Dermis microvascular lymphatic vessel endothelial cell (primary cell): ENCODE measurements around the gene SLC6A8. TPM values are rescaled to one million over a fixed set of nuclear protein-coding genes. Genes with fewer than 3 reads are reported as not detected.

ENCODE experiments used
- DNase-seq, 2 donors: peaks; one replicate each; pipeline versions ENCODE4 v3.0.0 to v3.0.0-alpha.2; 2010; ENCODE audit warnings: low read depth in 2 of 2
- total RNA-seq: library from RNA; depleted of rRNA; stranded (reverse); fragments of >200 nt; gene quantifications from 2 replicates; pipeline ENCODE4 v1.2.1, GENCODE V29; 2014

The SLC6A8 gene
- 5.5 and 5.9 TPM in 2 replicates for total RNA-seq

DNA sequence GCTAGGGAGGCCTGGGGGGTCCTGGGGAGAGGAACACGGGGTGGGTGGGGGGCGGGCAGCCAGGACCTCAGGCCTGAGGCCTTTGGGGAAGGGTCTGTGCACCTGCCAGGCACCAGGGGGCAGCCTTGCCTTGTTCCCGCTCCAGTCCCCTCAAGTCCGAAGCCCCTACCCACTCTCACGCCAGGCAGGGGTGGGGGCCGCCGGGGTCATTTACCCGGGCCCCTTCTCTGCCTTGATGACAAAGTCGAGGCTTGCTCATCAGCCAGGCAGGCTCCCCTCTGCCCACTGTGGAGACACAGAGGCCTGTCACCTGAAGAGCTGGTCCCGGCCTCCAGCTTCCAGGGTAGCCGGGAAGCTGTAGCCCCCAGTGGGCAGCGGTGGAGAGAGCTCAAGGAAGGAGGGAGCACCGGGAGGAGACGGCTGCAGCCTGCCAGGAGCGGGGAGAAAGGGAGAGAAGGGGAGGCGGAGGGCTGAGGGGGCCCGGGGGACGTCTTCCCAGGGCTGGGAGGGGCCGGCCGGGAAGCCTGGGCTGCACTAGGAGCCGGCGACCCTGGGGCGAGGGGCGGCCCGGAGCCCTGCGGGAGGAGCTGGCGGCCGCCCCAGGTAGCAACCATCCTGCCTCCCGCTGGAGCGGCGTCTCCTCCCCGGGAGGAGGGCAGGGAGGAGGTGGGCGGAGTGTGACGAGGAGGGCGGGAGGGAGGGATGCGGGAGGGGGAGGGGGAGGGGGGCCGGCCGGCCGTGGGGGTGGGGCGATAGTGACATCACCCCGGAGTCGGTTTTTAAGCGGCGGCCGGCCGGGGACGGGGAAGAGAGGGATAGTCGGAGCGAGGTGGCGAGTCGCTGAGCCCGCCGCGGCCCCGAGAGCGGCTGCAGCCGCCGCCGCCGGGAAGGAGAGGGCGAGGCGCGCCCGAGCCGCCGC, at the start of gene SLC6A8:
Gene SLC6A8 (plus strand): TSS at position 806 of the 919 bp plus-strand sequence. CDS start 649 bp downstream, outside the sequence.
- peak in 1 of 2 donors; percentile 57 for DNase-seq

DNA sequence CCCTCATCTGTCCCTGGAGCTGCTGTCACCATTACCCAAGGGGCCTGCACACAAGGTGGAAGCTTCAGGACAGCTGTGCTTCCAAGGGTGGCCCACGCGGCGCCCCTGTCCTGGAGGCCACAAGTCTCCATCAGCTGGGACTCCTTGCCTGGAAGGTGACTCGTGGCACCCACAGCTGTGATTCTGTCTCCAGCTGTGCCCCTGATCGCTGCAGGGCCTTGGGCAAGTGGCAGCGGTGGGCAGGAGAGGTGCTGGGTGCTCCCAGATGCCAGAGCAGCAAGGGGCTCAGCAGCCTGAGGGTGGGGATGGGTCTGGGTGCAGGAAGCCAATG, 49.7 kb upstream of the SLC6A8 start:
- no peak for DNase-seq

- DNase-seq: no peak
Observed at GRCh38 chrX:153638436-153639176, 49.1 kb upstream of the SLC6A8 start.

- DNase-seq: no peak
Observed at GRCh38 chrX:153639177-153640044, 48.3 kb upstream of the SLC6A8 start.

GRCh38 chrX:153640045-153640686, 47.6 kb upstream of the SLC6A8 start:
- no peak for DNase-seq

GRCh38 chrX:153640736-153641575, 46.8 kb upstream of the SLC6A8 start:
- DNase-seq: no peak

DNA sequence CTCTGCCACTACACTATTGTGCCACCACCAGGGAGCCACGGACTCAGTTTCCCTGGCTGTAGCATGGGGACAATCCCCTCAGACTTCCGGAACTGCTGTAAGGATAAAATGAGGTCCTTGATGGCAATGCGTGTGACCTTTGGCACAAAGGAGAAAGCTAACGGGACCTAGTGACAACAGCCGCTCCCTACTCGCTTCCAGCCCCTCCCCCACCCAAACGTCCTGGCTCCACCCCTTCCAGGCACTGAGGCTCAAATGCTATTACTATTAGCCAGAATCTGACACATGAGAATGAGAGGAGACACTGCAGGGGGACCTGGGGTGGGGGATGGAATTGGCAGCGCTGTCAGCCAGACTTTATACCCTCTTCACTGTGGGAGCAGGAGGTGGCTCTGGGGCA, 46.1 kb upstream of the SLC6A8 start:
- no peak for DNase-seq

DNA sequence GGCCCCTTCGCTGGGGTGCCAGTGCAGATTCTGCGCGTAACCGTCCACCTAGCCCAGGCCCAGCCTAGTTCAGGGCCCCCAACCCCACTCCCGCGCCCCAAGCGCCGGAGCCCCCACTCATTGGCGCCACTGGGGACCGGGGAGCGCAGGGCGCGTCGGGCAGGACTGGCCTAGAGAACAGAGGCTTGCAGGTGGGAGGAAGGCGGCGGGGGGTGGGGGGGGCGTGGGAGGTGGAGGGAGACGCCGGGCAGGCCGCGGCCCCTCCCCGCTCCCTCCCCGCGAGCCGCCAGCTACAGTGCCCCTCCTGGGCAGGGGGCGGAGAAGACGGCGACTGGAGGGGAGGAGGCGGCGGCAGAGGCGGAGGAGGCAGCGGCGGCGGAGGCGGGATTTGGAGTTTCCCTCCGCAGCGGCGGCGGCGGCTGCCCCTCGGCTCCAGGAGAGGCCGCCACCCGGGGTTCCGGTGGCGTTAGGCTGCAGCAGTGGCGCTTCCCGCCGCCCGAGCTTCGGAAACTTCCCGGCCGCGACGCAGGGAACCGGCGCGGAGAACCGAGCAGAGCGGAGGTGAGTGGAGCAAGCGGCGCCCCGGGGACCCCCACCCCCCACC, 45.6 kb upstream of the SLC6A8 start:
- DNase-seq: no peak

DNA sequence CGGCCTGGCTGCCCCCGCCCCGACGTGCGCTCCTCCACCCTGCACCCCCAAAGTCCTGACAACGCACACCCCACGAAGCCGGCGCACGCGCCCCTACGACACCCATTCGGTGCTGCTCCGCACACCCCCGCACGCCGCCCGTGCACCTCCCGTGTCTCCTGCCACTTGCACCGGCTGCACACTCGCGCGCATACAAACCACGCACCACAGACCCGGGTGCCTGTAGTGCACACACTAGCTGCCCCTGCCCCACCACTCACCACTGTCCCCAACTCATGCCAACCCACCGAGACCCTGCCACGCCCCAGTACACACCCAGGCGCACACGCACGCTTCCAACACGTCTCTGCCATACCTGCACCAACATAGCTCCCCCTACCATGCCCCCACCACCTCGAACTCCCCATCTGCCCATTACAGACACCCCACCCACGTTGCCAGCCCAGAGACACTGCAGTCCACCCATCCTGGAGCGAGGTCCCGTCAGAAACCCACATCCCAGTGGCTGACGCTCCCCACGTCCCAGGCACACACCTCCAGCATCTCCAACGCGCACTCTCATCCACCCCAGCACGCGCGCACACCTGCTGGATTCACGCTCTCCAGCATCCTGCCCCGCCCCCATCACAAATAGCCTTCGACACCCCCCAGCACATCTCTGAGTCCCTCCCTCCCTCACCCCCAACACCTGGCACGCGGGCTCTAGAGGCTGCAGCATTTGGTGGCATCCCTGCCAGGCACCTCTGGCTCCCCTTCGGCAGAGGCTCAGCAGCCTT, 44.9 kb upstream of the SLC6A8 start:
- DNase-seq: no peak

DNA sequence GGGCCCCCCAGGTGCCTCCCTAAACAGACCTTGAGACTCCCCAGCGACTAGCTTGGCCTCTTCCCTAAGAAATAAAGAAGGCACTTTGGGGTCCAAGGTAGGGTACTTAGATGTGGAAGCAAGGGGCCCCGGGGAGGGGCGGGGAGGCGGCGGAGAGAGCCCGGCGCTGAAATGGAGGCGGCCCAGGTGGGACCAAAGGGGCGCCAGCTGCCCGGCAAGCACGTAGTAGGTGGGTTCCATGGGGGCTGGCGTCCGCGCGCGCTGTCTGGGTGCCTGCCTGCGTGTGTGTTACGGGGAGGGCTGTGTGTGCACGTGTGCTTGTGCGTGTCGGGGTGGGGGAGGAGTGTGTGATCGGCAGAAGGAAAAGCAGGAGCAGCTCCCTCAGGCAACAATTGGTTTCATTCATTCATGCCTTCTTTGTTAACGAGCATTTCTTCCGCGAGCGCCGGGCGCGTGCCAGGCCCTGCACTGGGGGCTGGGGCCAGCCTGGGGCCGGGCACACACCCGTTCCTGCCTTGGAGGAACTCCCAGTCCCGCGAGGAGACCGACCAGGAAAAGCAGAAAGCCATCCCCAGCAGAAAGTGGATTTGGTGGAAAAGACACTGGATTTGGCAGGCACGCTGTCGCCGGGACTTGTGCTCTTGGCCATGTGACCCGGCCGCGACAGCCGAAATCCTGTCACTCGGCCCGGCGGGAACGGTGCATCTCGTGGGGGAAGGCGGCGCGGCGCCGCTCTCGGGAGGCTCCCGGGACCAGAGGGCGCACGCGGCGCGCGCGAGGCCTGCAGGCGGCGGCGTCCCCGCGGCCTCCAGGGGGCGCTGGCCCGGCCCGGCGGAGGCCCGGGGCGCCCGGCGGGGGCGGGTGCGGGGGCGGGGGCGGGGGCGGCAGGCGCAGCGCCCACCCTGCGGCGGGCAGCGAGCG, 44.0 kb upstream of the SLC6A8 start:
- DNase-seq: peak in 1 of 2 donors; percentile 3

- no peak for DNase-seq
Observed at GRCh38 chrX:153644356-153645125, 43.2 kb upstream of the SLC6A8 start.

DNA sequence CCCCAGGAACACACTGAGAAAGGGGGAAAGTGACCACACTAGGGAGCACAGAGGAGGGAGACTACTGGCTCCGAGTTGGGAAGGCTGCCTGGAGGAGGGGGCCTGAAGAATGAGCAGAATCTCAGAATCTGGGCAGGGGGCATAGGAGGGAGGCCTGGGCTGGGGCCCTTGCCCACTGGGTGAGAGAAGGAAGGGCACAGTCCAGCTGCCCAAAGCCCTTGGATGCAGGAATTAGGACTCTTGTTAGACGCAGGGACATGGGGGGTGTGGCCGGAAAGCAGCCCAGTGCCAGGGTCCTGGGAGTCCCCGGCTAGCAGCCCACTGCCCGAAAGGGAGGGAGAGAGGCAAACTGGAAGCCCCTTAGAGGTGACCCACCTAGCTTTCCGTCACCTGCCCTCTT, 42.6 kb upstream of the SLC6A8 start:
- DNase-seq: no peak

DNA sequence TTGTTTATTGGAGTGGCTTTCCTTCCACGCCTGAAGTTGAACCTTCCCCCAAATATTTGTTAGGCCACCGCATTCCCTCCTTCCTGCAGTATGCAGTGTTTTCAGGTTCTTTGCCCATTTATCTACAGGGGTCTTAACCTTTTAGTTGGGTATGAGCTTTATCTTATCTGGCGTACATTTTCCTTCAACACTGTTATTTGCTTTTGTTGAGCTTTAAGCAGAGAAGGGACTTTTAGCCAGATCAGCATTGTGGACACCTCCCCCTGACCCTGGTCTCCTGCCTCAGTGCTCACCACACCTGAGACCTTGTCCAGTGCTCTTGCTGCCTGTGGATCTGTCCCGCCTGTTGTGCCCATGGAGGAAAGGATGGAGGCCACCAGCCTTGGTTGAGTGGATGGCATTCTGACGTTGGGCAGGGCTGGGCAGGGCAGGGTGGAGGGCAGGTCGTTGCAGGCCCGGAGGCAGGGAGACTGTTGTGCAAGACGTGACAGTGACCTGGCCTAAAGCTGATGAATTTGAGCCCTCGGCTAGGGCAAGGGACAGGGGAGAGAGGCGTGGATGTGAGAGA, 41.7 kb upstream of the SLC6A8 start:
- DNase-seq: no peak

DNA sequence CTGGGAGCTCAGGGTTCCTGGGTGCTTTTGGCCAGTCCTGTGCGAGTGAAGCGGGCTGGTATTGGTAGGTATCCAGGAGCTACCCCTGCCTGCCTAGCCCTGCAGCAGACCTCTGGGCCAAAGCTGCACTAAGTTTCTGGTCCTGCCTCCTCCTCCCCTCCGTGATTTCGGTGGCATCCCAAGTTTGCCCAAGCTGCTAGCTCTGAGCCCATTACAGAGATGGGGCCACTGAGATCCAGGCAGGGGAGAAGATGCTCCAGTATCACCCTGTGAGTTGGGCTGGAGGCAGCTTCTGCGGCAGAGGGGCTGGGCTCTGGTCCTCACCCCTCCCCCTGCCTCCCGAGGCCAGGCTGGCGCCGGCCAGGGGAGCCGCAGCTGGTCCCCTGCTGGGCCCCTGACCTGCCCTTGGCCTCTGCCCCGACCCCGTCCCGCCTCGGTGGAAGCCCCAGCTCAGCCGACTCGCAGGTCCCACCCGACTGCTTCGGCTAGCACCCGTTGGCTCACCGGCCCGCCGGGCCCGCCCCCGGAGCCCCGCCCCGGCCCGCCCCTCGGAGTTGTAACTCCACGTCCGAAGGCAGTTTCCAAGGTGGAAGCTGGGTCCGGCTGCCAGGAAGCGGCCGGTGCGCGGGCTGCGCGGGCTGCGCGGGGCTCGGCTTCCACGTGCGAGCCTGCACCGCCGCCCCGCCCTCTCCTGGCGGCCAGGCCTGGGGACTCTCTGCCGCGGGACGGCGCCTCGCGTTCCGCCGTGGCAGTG, 40.9 kb upstream of the SLC6A8 start, which contains the start of gene DUSP9:
Gene DUSP9 (plus strand): TSS at position 584 of the 754 bp plus-strand sequence. CDS start 751 bp downstream, outside the sequence.
- peak in 1 of 2 donors; percentile 37 for DNase-seq

DNA sequence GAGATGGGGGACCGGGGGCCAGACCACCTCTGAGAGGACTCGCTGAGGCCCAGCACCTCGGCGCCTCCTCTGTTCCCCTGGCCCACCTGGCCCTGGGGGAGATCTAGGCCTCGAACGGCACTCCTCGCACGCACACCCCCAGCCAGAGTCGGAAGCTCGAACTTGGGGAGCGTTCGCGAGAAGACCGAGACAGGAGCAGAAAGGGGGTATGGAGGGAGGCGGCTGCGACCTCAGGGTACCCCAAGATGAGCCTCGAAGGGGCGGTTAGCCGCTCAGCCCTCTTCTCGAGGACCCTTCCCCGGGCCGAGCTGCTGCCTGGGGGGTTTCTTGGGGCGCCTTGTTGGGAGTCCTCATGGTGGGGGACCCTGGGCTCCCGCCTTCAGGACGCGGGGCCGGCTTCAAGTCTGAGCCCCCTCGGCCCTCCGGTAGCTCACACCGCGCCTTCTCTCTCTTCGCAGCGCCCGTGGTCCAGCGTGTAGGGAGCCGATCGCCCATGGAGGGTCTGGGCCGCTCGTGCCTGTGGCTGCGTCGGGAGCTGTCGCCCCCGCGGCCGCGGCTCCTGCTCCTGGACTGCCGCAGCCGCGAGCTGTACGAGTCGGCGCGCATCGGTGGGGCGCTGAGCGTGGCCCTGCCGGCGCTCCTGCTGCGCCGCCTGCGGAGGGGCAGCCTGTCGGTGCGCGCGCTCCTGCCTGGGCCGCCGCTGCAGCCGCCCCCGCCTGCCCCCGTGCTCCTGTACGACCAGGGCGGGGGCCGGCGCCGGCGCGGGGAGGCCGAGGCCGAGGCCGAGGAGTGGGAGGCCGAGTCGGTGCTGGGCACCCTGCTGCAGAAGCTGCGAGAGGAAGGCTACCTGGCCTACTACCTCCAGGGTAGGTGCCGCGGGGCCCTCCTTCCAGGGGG, 40.0 kb upstream of the SLC6A8 start:
- no peak for DNase-seq
